K562 (cell line): ENCODE data around the gene MYCN. TPM values are rescaled to one million over a fixed set of nuclear protein-coding genes. Genes with fewer than 3 reads are reported as not detected.

Source experiments
- ATAC-seq: fragments of 200-7000 bp; cut with Tn5 transposase; 3 replicates; pipeline ENCODE4 v1.9.1; 2020; ENCODE audit warnings: moderate library complexity
- BruUV-seq: library from RNA; stranded (reverse); fragments of 400-500 nt; replicated peaks from 2 replicates; lab custom pipeline; 2021; lab: Mats Ljungman, UMichigan
- CTCF ChIA-PET: fragments of 300-600 bp; formaldehyde crosslinking; extraction: SDS; loops from one replicate; lab custom pipeline; 2021; ENCODE audit warnings: low intra/inter-chr PET ratio; lab: Yijun Ruan, JAX
- POLR2A ChIA-PET: fragments of 300-600, 350-650 bp; sonication (Branson Sonifier 250); formaldehyde crosslinking; extraction: SDS; loops from one replicate; lab custom pipeline; 2021; ENCODE audit warnings: antibody characterized with exemption, inconsistent platforms; lab: Yijun Ruan, JAX
- DNase-seq, 4 experiments: peaks; one replicate each; pipeline versions ENCODE4 v3.0.0 to v3.0.0-alpha.2; 2011 to 2018; ENCODE audit warnings: low spot score in 3 of 4, mixed read lengths in 3 of 4; ENCODE audit errors: extremely low read depth in 1 of 4
- FAIRE-seq: peaks from 2 replicates; lab custom pipeline; 2011; peaks lifted over from hg19 to GRCh38; lab: Jason Lieb, UNC
- H2AFZ ChIP-seq: 2 replicates; pipeline ENCODE4 v1.6.0; 2011; ENCODE audit warnings: low read depth, low read length, control low read depth, inconsistent platforms
- H3K27ac ChIP-seq: fragments of 200-600 bp; 3 replicates; pipeline ENCODE4 v1.8.0; 2011; ENCODE audit warnings: low read depth, mild to moderate bottlenecking, control low read depth, inconsistent platforms, low read length, moderate library complexity, mixed read lengths; ENCODE audit errors: extremely low read depth
- H3K27me3 ChIP-seq, 2 experiments: fragments of 300-600 bp in 1 of 2; 2 replicates in 1 of 2; 3 replicates in 1 of 2; pipeline versions ENCODE4 v1.6.0 to v1.8.0; 2011; ENCODE audit warnings: inconsistent platforms in 2 of 2, low read length in 2 of 2, mild to moderate bottlenecking in 1 of 2, mixed read lengths in 1 of 2, moderate library complexity in 1 of 2; ENCODE audit not compliant: control insufficient read depth in 2 of 2, insufficient read depth in 2 of 2
- H3K36me3 ChIP-seq: fragments of 300-600 bp; 3 replicates; pipeline ENCODE4 v1.8.0; 2011; ENCODE audit warnings: mild to moderate bottlenecking, low read length, inconsistent platforms; ENCODE audit not compliant: control insufficient read depth, insufficient read depth
- H3K4me1 ChIP-seq, 2 experiments: fragments of 200-600 bp in 1 of 2; replicated peaks in 1 of 2; 2 replicates in 1 of 2; 3 replicates in 1 of 2; pipeline versions ENCODE4 v1.5.1 to v1.8.0; 2011; ENCODE audit warnings: inconsistent platforms in 2 of 2, low read length in 2 of 2, mild to moderate bottlenecking in 1 of 2, mixed read lengths in 1 of 2, moderate library complexity in 1 of 2; ENCODE audit not compliant: control insufficient read depth in 2 of 2, insufficient read depth in 2 of 2
- H3K4me2 ChIP-seq: 2 replicates; pipeline ENCODE4 v1.6.1; 2011; ENCODE audit warnings: low read length, control low read depth, inconsistent platforms, mixed read lengths; ENCODE audit not compliant: insufficient read depth
- H3K4me3 ChIP-seq: fragments of 200-600 bp; sonication (generic), shearing (Covaris generic); 2 replicates; pipeline ENCODE4 v1.5.1; 2016; ENCODE audit warnings: control low read depth, inconsistent platforms
- H3K79me2 ChIP-seq: fragments of 200-600 bp; 3 replicates; pipeline ENCODE4 v1.8.0; 2011; ENCODE audit warnings: low read length, inconsistent platforms; ENCODE audit not compliant: control insufficient read depth, insufficient read depth
- H3K9ac ChIP-seq, 2 experiments: 2 replicates each; pipeline versions ENCODE4 v1.6.0 to v1.6.1; 2011; ENCODE audit warnings: low read depth in 2 of 2, low read length in 2 of 2, control low read depth in 1 of 2, inconsistent platforms in 1 of 2, mild to moderate bottlenecking in 1 of 2, mixed read lengths in 1 of 2; ENCODE audit not compliant: insufficient read depth in 1 of 2
- H3K9me1 ChIP-seq: one replicate; pipeline ENCODE4 v1.6.0; 2011; ENCODE audit warnings: inconsistent platforms, mild to moderate bottlenecking, low read length, moderate library complexity; ENCODE audit not compliant: control insufficient read depth, insufficient read depth
- H3K9me3 ChIP-seq: replicated peaks from 2 replicates; pipeline ENCODE4 v1.5.1; 2011; ENCODE audit warnings: low read depth, low read length, inconsistent platforms; ENCODE audit not compliant: control insufficient read depth, insufficient read depth
- H4K20me1 ChIP-seq: replicated peaks from 2 replicates; pipeline ENCODE4 v1.6.1; 2011; ENCODE audit warnings: low read length, inconsistent platforms, mixed read lengths; ENCODE audit not compliant: control insufficient read depth, insufficient read depth
- NCOA1 ChIP-seq: fragments of 450-650 bp; IDR thresholded peaks from 2 replicates; pipeline ENCODE4 v1.6.1; 2016; ENCODE audit warnings: low read depth
- XRCC3 ChIP-seq: fragments of 450-650 bp; IDR thresholded peaks from 2 replicates; pipeline ENCODE4 v1.6.1; 2017; ENCODE audit warnings: mild to moderate bottlenecking, moderate library complexity
- WGBS: fragments of 100-300 bp; shearing (Covaris generic); methylation state at CpG from one replicate; pipeline ENCODE4 v1.1.6; 2016; ENCODE audit warnings: low coverage, mixed read lengths; ENCODE audit not compliant: insufficient coverage; ENCODE audit errors: missing lambda C conversion rate; 5-methylcytosine and 5-hydroxymethylcytosine counted together
- in situ Hi-C: fragments of 300-500 bp; cut with MboI; formaldehyde crosslinking; loops from 4 replicates; pipeline ENCODE4 v1.15.0; 2018; ENCODE audit warnings: inconsistent platforms, mixed read lengths
- intact Hi-C: fragments of 100-400 bp; cut with micrococcal nuclease; formaldehyde crosslinking; loops from 2 replicates; pipeline ENCODE4 v1.14.2; 2022
- polyA plus RNA-seq, 8 experiments: library from polyadenylated mRNA; depleted of rRNA in 4 of 8; stranded (reverse) in 5 of 8; unstranded in 3 of 8; fragments of >200 nt; fragmentation: Nextera tagmentation in 2 of 8; fragmentation: Illumina TruSeq in 1 of 8; extraction: Ambion mirVana in 2 of 8; extraction: Trizol in 1 of 8; gene quantifications; 2 replicates each; pipeline versions ENCODE4 v1.2.1 to v1.2.3, GENCODE V29; 2011 to 2014; ENCODE audit warnings: inconsistent platforms in 1 of 8, missing spikeins in 1 of 8
- total RNA-seq, 7 experiments: library from RNA; depleted of rRNA in 6 of 7; stranded (reverse); fragments of >200 nt in 6 of 7; fragmentation: Illumina TruSeq in 2 of 7; extraction: Trizol in 2 of 7; gene quantifications; 2 replicates each; pipeline versions ENCODE4 v1.2.1 to v1.2.3, GENCODE V29; 2011 to 2021; ENCODE audit warnings: low replicate concordance in 1 of 7
- TF ChIP-seq, protein P1 (sequence below): fragments of 450-650 bp; formaldehyde crosslinking; IDR thresholded peaks from 2 replicates; pipeline ENCODE4 v1.4.0; 2020; ENCODE audit warnings: mild to moderate bottlenecking, mixed read lengths

Gene MYCN
- total and polyA plus RNA-seq, 9 of the 15 experiments (the other 6 are each of a cell fraction or from before 2014, with no cell fraction given), result not detected

DNA sequence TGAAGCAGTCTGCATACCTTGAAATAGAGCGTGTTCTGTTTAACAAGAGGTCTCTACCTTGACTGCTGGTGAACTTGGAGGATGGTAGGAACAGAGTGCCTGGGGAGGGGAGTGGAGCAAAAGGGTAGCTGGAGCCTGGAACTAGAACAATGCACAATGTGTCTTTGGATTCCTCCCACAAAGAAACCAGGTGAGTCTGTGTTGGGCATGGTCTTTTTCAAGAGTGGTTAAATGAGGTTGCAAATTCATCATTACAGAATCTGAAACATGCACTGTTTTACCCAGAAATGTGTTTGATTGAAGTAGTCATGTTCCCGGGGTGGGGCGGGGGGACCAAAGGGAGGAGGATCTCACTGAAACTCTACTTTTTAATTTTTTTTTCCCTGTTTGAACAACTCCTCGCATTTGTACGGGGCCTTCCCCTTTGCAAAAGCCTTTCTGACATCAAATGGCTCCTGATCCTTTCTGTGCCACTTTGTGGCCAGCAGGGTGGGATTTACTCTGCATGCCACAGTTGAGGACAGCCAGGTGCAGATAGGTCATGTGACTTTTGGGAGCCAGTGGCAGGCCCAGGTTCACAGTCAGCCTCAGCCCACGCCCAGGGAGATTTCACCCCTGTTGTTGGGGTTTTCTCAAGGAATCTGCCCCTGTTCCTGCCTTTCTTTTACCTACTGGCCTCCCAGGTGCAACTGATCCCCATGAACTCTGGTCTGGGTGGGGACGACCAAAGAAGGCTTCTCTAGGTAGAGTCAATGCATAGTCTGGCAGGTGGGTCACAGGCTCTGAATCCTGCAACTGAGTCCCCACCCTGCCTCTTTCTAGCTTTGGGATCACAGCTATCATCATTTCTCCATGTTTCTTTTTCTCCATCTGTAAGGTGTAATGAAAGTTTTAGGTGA is 28.2 kb downstream of the MYCN start:
- no peaks in the 10 kb centered on the region for H3K4me1 ChIP-seq
- peaks cover 2 to 19% of the 10 kb centered on the region in 2 experiments; a peak in 4 of 5 replicates for H3K27me3 ChIP-seq
- no TSS peak for BruUV-seq
- TF ChIP-seq, protein P1, sequence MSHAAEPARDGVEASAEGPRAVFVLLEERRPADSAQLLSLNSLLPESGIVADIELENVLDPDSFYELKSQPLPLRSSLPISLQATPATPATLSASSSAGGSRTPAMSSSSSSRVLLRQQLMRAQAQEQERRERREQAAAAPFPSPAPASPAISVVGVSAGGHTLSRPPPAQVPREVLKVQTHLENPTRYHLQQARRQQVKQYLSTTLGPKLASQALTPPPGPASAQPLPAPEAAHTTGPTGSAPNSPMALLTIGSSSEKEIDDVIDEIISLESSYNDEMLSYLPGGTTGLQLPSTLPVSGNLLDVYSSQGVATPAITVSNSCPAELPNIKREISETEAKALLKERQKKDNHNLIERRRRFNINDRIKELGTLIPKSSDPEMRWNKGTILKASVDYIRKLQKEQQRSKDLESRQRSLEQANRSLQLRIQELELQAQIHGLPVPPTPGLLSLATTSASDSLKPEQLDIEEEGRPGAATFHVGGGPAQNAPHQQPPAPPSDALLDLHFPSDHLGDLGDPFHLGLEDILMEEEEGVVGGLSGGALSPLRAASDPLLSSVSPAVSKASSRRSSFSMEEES (CRISPR knock-in tag), result peak; percentile 61
- TF ChIP-seq NCOA1, result no peak
- no peak for TF ChIP-seq XRCC3
- H3K9ac ChIP-seq, result no peak overlapping the region
- WGBS, result 1% methylated on average over 7 of the region's 7 CpGs
- no peak overlapping the region for H3K4me2 ChIP-seq
- DNase-seq (peak in 2 of 4 experiments; percentile 24 to 30), ATAC-seq (no peak), FAIRE-seq (no peak)
- H3K27ac ChIP-seq, result no peak overlapping the region
- no peaks in the 10 kb centered on the region for H4K20me1 ChIP-seq
- no peaks in the 10 kb centered on the region for H3K79me2 ChIP-seq
- intact Hi-C loops, result no loop called here
- no peaks in the 10 kb centered on the region for H3K9me1 ChIP-seq
- ChIA-PET CTCF (no interaction called here), POLR2A (no interaction called here)
- H2AFZ ChIP-seq, result no peak overlapping the region
- H3K9me3 ChIP-seq, result no peaks in the 10 kb centered on the region
- H3K4me3 ChIP-seq, result no peak overlapping the region
- H3K36me3 ChIP-seq, result no peaks in the 10 kb centered on the region
- in situ Hi-C loops, result no loop called here
